HEK293 (cell line): Measurements from ENCODE around the gene AP3S2.

ENCODE experiments used
- BCL11A ChIP-seq: fragments of 450-650 bp; formaldehyde crosslinking; IDR thresholded peaks from 2 replicates; pipeline ENCODE4 v1.5.1; 2016; ENCODE audit warnings: low read depth, missing biosample characterization, missing genetic modification characterization
- GFI1B ChIP-seq: fragments of 450-650 bp; formaldehyde crosslinking; IDR thresholded peaks from 2 replicates; pipeline ENCODE4 v1.5.1; 2016; ENCODE audit warnings: missing biosample characterization, missing genetic modification characterization
- KLF9 ChIP-seq: fragments of 450-650 bp; formaldehyde crosslinking; IDR thresholded peaks from 2 replicates; pipeline ENCODE4 v1.5.1; 2016; ENCODE audit warnings: missing biosample characterization, missing genetic modification characterization, low read depth
- MYNN ChIP-seq: fragments of 450-650 bp; formaldehyde crosslinking; IDR thresholded peaks from 2 replicates; pipeline ENCODE4 v1.5.1; 2016; ENCODE audit warnings: missing biosample characterization, missing genetic modification characterization, borderline replicate concordance
- SCRT1 ChIP-seq: fragments of 450-650 bp; formaldehyde crosslinking; IDR thresholded peaks from 2 replicates; pipeline ENCODE4 v1.5.1; 2016; ENCODE audit warnings: missing biosample characterization, missing genetic modification characterization, borderline replicate concordance
- SP2 ChIP-seq: fragments of 450-650 bp; formaldehyde crosslinking; IDR thresholded peaks from 2 replicates; pipeline ENCODE4 v1.5.1; 2016; ENCODE audit warnings: missing biosample characterization, missing genetic modification characterization
- ZFP3 ChIP-seq: fragments of 450-650 bp; formaldehyde crosslinking; IDR thresholded peaks from 2 replicates; pipeline ENCODE4 v1.5.1; 2016; ENCODE audit warnings: low read depth, missing biosample characterization, missing genetic modification characterization
- ZNF112 ChIP-seq: fragments of 450-650 bp; formaldehyde crosslinking; IDR thresholded peaks from 2 replicates; pipeline ENCODE4 v1.5.0; 2017; ENCODE audit warnings: missing biosample characterization, missing genetic modification characterization
- ZNF174 ChIP-seq: fragments of 450-650 bp; formaldehyde crosslinking; IDR thresholded peaks from 2 replicates; pipeline ENCODE4 v1.5.0; 2017; ENCODE audit warnings: missing biosample characterization, mild to moderate bottlenecking, missing genetic modification characterization
- ZNF211 ChIP-seq: fragments of 450-650 bp; formaldehyde crosslinking; IDR thresholded peaks from 2 replicates; pipeline ENCODE4 v1.5.1; 2016; ENCODE audit warnings: low read depth, missing biosample characterization, missing genetic modification characterization
- ZNF596 ChIP-seq: fragments of 450-650 bp; IDR thresholded peaks from 2 replicates; pipeline ENCODE4 v1.5.0; 2018; ENCODE audit warnings: missing biosample characterization, mild to moderate bottlenecking, missing genetic modification characterization, moderate library complexity
- ZNF600 ChIP-seq: fragments of 450-650 bp; formaldehyde crosslinking; IDR thresholded peaks from 2 replicates; pipeline ENCODE4 v1.5.1; 2016; ENCODE audit warnings: missing biosample characterization, missing genetic modification characterization
- ZNF658 ChIP-seq: fragments of 450-650 bp; formaldehyde crosslinking; IDR thresholded peaks from 2 replicates; pipeline ENCODE4; 2016; ENCODE audit warnings: missing biosample characterization, missing genetic modification characterization
- ZNF701 ChIP-seq: fragments of 450-650 bp; formaldehyde crosslinking; IDR thresholded peaks from 2 replicates; pipeline ENCODE4 v1.5.1; 2016; ENCODE audit warnings: missing biosample characterization, missing genetic modification characterization
- ZSCAN16 ChIP-seq: fragments of 450-650 bp; formaldehyde crosslinking; IDR thresholded peaks from 2 replicates; pipeline ENCODE4 v1.5.1; 2016; ENCODE audit warnings: missing biosample characterization, missing genetic modification characterization
- TF ChIP-seq, protein P1 (sequence below): fragments of 450-650 bp; formaldehyde crosslinking; conservative IDR thresholded peaks from 2 replicates; pipeline ENCODE4 v1.5.1; 2016; ENCODE audit warnings: low read depth, missing biosample characterization, missing genetic modification characterization
- TF ChIP-seq, protein P2 (sequence below): fragments of 450-650 bp; formaldehyde crosslinking; IDR thresholded peaks from 2 replicates; pipeline ENCODE4 v1.5.1; 2016; ENCODE audit warnings: missing biosample characterization, missing genetic modification characterization
- TF ChIP-seq, protein P3 (sequence below): fragments of 450-650 bp; formaldehyde crosslinking; conservative IDR thresholded peaks from 2 replicates; pipeline ENCODE4 v1.5.1; 2016; ENCODE audit warnings: low read depth, missing biosample characterization, missing genetic modification characterization
- TF ChIP-seq, protein P4 (sequence below): fragments of 450-650 bp; formaldehyde crosslinking; IDR thresholded peaks from 2 replicates; pipeline ENCODE4 v1.5.1; 2016; ENCODE audit warnings: missing biosample characterization, missing genetic modification characterization
- TF ChIP-seq, protein P5 (sequence below): fragments of 450-650 bp; formaldehyde crosslinking; IDR thresholded peaks from 2 replicates; pipeline ENCODE4 v1.5.1; 2016; ENCODE audit warnings: missing biosample characterization, missing genetic modification characterization
- TF ChIP-seq, protein P6 (sequence below): fragments of 450-650 bp; formaldehyde crosslinking; IDR thresholded peaks from 2 replicates; pipeline ENCODE4 v1.5.1; 2017; ENCODE audit warnings: missing biosample characterization, missing genetic modification characterization
- TF ChIP-seq, protein P7 (sequence below): fragments of 450-650 bp; formaldehyde crosslinking; IDR thresholded peaks from 2 replicates; pipeline ENCODE4 v1.5.1; 2016; ENCODE audit warnings: missing biosample characterization, missing genetic modification characterization, borderline replicate concordance

AP3S2 gene

DNA sequence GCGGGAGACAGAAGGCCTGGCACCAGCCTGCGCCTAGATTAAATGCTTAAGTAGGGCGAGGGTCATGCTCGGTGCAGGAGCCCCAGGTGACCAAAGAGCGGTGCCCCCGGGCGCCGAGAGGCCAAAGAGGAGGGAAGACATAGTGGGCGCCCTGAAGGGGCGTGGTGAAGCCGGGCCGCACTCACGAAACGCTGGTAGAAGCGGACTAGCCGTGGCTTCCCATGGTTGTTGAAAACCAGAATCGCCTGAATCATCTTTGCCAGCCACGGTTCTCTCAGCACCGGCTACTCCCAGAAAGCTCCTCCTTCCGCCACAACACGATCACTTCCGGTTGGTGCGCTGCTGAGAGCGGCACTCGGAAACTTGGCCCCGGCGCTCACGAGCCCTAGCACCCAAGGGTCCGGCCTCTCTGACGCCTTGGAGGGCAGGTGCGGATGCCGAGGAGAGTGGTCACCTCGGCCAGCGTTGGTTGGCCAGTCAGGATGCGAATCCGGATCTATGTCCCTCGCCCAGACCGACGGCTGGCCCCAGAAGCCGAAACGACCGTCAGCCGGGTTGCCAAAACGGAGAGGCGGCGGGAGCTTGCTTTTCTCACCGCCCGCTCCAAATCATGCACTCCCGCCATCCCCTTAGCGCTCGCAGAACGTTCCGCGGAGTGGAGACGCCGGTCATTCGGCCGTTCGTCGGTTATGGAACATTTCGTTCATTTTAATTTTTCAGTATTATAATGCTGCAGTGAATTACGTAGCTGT lies at the start of gene AP3S2 (continued):
- TF ChIP-seq, protein P1, sequence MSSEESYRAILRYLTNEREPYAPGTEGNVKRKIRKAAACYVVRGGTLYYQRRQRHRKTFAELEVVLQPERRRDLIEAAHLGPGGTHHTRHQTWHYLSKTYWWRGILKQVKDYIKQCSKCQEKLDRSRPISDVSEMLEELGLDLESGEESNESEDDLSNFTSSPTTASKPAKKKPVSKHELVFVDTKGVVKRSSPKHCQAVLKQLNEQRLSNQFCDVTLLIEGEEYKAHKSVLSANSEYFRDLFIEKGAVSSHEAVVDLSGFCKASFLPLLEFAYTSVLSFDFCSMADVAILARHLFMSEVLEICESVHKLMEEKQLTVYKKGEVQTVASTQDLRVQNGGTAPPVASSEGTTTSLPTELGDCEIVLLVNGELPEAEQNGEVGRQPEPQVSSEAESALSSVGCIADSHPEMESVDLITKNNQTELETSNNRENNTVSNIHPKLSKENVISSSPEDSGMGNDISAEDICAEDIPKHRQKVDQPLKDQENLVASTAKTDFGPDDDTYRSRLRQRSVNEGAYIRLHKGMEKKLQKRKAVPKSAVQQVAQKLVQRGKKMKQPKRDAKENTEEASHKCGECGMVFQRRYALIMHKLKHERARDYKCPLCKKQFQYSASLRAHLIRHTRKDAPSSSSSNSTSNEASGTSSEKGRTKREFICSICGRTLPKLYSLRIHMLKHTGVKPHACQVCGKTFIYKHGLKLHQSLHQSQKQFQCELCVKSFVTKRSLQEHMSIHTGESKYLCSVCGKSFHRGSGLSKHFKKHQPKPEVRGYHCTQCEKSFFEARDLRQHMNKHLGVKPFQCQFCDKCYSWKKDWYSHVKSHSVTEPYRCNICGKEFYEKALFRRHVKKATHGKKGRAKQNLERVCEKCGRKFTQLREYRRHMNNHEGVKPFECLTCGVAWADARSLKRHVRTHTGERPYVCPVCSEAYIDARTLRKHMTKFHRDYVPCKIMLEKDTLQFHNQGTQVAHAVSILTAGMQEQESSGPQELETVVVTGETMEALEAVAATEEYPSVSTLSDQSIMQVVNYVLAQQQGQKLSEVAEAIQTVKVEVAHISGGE (tag by site-specific recombination) = peak; percentile 100
- TF ChIP-seq ZFP3 (tag by site-specific recombination) (0 out of 2 replicates have a peak, but pooled peaks have one; percentile 56), ZNF174 (tag by site-specific recombination) (no peak), ZNF112 (tag by site-specific recombination) (no peak), ZNF658 (tag by site-specific recombination) (no peak), BCL11A (peak; percentile 70; the same call in 1 of the 2 replicates), SP2 (tag by site-specific recombination) (peak; percentile 80), ZNF596 (no peak; the same call in 1 of the 2 replicates), ZSCAN16 (tag by site-specific recombination) (peak; percentile 76), KLF9 (tag by site-specific recombination) (peak; percentile 53; the same call in 1 of the 2 replicates), ZNF211 (tag by site-specific recombination) (no peak), ZNF600 (peak; percentile 100), MYNN (tag by site-specific recombination) (peak; percentile 78; the same call in 1 of the 2 replicates), GFI1B (tag by site-specific recombination) (0 out of 2 replicates have a peak, but pooled peaks have one; percentile 61), ZNF701 (tag by site-specific recombination) (no peak), SCRT1 (tag by site-specific recombination) (no peak; the same call in 1 of the 2 replicates)
- TF ChIP-seq, protein P2, sequence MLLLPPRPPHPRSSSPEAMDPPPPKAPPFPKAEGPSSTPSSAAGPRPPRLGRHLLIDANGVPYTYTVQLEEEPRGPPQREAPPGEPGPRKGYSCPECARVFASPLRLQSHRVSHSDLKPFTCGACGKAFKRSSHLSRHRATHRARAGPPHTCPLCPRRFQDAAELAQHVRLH (tag by site-specific recombination) = peak; percentile 98
- TF ChIP-seq, protein P3, sequence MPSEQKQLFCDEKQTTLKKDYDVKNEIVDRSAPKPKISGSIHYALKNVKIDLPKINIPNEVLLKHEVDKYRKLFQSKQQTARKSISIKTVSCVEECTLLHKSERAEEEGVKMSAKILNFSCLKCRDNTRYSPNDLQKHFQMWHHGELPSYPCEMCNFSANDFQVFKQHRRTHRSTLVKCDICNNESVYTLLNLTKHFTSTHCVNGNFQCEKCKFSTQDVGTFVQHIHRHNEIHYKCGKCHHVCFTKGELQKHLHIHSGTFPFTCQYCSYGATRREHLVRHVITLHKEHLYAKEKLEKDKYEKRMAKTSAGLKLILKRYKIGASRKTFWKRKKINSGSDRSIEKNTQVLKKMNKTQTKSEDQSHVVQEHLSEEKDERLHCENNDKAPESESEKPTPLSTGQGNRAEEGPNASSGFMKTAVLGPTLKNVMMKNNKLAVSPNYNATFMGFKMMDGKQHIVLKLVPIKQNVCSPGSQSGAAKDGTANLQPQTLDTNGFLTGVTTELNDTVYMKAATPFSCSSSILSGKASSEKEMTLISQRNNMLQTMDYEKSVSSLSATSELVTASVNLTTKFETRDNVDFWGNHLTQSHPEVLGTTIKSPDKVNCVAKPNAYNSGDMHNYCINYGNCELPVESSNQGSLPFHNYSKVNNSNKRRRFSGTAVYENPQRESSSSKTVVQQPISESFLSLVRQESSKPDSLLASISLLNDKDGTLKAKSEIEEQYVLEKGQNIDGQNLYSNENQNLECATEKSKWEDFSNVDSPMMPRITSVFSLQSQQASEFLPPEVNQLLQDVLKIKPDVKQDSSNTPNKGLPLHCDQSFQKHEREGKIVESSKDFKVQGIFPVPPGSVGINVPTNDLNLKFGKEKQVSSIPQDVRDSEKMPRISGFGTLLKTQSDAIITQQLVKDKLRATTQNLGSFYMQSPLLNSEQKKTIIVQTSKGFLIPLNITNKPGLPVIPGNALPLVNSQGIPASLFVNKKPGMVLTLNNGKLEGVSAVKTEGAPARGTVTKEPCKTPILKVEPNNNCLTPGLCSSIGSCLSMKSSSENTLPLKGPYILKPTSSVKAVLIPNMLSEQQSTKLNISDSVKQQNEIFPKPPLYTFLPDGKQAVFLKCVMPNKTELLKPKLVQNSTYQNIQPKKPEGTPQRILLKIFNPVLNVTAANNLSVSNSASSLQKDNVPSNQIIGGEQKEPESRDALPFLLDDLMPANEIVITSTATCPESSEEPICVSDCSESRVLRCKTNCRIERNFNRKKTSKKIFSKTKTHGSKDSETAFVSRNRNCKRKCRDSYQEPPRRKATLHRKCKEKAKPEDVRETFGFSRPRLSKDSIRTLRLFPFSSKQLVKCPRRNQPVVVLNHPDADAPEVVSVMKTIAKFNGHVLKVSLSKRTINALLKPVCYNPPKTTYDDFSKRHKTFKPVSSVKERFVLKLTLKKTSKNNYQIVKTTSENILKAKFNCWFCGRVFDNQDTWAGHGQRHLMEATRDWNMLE (tag by site-specific recombination) = peak; percentile 84
- TF ChIP-seq, protein P4, sequence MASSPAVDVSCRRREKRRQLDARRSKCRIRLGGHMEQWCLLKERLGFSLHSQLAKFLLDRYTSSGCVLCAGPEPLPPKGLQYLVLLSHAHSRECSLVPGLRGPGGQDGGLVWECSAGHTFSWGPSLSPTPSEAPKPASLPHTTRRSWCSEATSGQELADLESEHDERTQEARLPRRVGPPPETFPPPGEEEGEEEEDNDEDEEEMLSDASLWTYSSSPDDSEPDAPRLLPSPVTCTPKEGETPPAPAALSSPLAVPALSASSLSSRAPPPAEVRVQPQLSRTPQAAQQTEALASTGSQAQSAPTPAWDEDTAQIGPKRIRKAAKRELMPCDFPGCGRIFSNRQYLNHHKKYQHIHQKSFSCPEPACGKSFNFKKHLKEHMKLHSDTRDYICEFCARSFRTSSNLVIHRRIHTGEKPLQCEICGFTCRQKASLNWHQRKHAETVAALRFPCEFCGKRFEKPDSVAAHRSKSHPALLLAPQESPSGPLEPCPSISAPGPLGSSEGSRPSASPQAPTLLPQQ (tag by site-specific recombination) = peak; percentile 95
- TF ChIP-seq, protein P5, sequence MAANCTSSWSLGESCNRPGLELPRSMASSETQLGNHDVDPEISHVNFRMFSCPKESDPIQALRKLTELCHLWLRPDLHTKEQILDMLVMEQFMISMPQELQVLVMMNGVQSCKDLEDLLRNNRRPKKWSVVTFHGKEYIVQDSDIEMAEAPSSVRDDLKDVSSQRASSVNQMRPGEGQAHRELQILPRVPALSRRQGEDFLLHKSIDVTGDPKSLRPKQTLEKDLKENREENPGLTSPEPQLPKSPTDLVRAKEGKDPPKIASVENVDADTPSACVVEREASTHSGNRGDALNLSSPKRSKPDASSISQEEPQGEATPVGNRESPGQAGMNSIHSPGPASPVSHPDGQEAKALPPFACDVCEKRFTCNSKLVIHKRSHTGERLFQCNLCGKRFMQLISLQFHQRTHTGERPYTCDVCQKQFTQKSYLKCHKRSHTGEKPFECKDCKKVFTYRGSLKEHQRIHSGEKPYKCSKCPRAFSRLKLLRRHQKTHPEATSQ (tag by site-specific recombination) = peak; percentile 99
- TF ChIP-seq, protein P6, sequence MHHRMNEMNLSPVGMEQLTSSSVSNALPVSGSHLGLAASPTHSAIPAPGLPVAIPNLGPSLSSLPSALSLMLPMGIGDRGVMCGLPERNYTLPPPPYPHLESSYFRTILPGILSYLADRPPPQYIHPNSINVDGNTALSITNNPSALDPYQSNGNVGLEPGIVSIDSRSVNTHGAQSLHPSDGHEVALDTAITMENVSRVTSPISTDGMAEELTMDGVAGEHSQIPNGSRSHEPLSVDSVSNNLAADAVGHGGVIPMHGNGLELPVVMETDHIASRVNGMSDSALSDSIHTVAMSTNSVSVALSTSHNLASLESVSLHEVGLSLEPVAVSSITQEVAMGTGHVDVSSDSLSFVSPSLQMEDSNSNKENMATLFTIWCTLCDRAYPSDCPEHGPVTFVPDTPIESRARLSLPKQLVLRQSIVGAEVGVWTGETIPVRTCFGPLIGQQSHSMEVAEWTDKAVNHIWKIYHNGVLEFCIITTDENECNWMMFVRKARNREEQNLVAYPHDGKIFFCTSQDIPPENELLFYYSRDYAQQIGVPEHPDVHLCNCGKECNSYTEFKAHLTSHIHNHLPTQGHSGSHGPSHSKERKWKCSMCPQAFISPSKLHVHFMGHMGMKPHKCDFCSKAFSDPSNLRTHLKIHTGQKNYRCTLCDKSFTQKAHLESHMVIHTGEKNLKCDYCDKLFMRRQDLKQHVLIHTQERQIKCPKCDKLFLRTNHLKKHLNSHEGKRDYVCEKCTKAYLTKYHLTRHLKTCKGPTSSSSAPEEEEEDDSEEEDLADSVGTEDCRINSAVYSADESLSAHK (tag by site-specific recombination) = no peak; the same call in 1 of the 2 replicates
- TF ChIP-seq, protein P7, sequence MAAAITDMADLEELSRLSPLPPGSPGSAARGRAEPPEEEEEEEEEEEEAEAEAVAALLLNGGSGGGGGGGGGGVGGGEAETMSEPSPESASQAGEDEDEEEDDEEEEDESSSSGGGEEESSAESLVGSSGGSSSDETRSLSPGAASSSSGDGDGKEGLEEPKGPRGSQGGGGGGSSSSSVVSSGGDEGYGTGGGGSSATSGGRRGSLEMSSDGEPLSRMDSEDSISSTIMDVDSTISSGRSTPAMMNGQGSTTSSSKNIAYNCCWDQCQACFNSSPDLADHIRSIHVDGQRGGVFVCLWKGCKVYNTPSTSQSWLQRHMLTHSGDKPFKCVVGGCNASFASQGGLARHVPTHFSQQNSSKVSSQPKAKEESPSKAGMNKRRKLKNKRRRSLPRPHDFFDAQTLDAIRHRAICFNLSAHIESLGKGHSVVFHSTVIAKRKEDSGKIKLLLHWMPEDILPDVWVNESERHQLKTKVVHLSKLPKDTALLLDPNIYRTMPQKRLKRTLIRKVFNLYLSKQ = no peak
